PC-9 (cell line): Measurements from ENCODE around the gene NAV3. TPM values are rescaled to one million over a fixed set of nuclear protein-coding genes. Genes with fewer than 3 reads are reported as not detected.

Experiments
- BruUV-seq: library from RNA; stranded (reverse); fragments of 400-500 nt; replicated peaks from 2 replicates; lab custom pipeline; 2021; lab: Mats Ljungman, UMichigan
- CTCF ChIA-PET: fragments of 300-600 bp; sonication (Branson Sonifier 250); formaldehyde crosslinking; loops from one replicate; lab custom pipeline; 2022; ENCODE audit warnings: antibody characterized with exemption; lab: Charles Lee
- POLR2A ChIA-PET: fragments of 300-600 bp; sonication (Branson Sonifier 250); formaldehyde crosslinking; loops from one replicate; lab custom pipeline; 2022; ENCODE audit warnings: antibody characterized with exemption; ENCODE audit not compliant: unreplicated experiment; lab: Charles Lee
- DNase-seq, 2 experiments: peaks; one replicate each; pipeline versions ENCODE4 v3.0.0 to v3.0.0-alpha.2; 2015 to 2022; ENCODE audit warnings: mixed read lengths in 1 of 2
- H2AFZ ChIP-seq: fragments of 200-600 bp; sonication (generic); 2 replicates; pipeline ENCODE4 v1.8.1; 2017; ENCODE audit warnings: antibody characterized with exemption
- H3F3A ChIP-seq: fragments of 200-600 bp; sonication (generic); 2 replicates; pipeline ENCODE4 v1.8.1; 2017; ENCODE audit warnings: antibody characterized with exemption, mild to moderate bottlenecking, low read depth; ENCODE audit not compliant: insufficient read depth
- H3K27ac ChIP-seq: fragments of 200-600 bp; sonication (generic); 2 replicates; pipeline ENCODE4 v1.6.1; 2016; ENCODE audit warnings: mixed run types
- H3K27me3 ChIP-seq: fragments of 200-600 bp; sonication (generic); 2 replicates; pipeline ENCODE4 v1.6.1; 2016; ENCODE audit warnings: low read depth, mixed run types; ENCODE audit not compliant: insufficient read depth
- H3K36me3 ChIP-seq: fragments of 200-600 bp; sonication (generic); 2 replicates; pipeline ENCODE4 v1.6.1; 2016; ENCODE audit warnings: low read depth, mixed run types
- H3K4me1 ChIP-seq: fragments of 200-600 bp; sonication (generic); replicated peaks from 2 replicates; pipeline ENCODE4 v1.6.1; 2016; ENCODE audit warnings: mixed run types; ENCODE audit not compliant: insufficient read depth
- H3K4me2 ChIP-seq: fragments of 200-600 bp; sonication (generic); 2 replicates; pipeline ENCODE4 v1.6.1; 2017; ENCODE audit warnings: mixed run types
- H3K4me3 ChIP-seq: fragments of 200-600 bp; sonication (generic); 2 replicates; pipeline ENCODE4 v1.6.1; 2016; ENCODE audit warnings: mixed run types
- H3K79me2 ChIP-seq: fragments of 200-600 bp; sonication (generic); 2 replicates; pipeline ENCODE4 v1.6.1; 2017; ENCODE audit warnings: low read depth, mixed run types
- H3K9me2 ChIP-seq: fragments of 200-600 bp; sonication (generic); 2 replicates; pipeline ENCODE4 v1.8.1; 2017; ENCODE audit warnings: mild to moderate bottlenecking; ENCODE audit not compliant: insufficient read depth
- H3K9me3 ChIP-seq: fragments of 200-600 bp; sonication (generic); 2 replicates; pipeline ENCODE4 v1.8.1; 2016; ENCODE audit warnings: low read depth; ENCODE audit not compliant: insufficient read depth
- H4K20me1 ChIP-seq: fragments of 200-600 bp; sonication (generic); 2 replicates; pipeline ENCODE4 v1.8.1; 2017; ENCODE audit not compliant: insufficient read depth
- EZH2 ChIP-seq: fragments of 200-600 bp; sonication (generic); IDR thresholded peaks from 2 replicates; pipeline ENCODE4 v1.8.0; 2017; ENCODE audit warnings: antibody characterized with exemption, low read depth
- intact Hi-C: fragments of 100-400 bp; cut with micrococcal nuclease; formaldehyde crosslinking; loops from one replicate; pipeline ENCODE4 v1.10.0; 2022; ENCODE audit not compliant: unreplicated experiment
- total RNA-seq: library from RNA; stranded (reverse); gene quantifications from 2 replicates; pipeline ENCODE4 v1.2.3, GENCODE V29; 2021
- TF ChIP-seq, protein P1 (sequence below): fragments of 200-600 bp; sonication (generic); conservative IDR thresholded peaks from 2 replicates; pipeline ENCODE4 v1.6.1; 2017; ENCODE audit warnings: mixed run types, antibody characterized with exemption, mild to moderate bottlenecking, moderate library complexity

The NAV3 gene
- total RNA-seq, 1 experiment from 2014 or later: 13.6 TPM

- H3K4me3 ChIP-seq: no peak overlapping the region
- BruUV-seq: no TSS peak
- H3K4me1 ChIP-seq: no peaks in the 10 kb centered on the region
- no peaks in the 10 kb centered on the region for H3F3A ChIP-seq
- intact Hi-C loops: loop anchor here (1.0 to 5.0 kb wide), 2 partner anchors 201 to 858 kb away; partner anchors contain the start of gene E2F7
- POLR2A ChIA-PET: no interaction called here
- H3K36me3 ChIP-seq: no peaks in the 10 kb centered on the region
- peak; percentile 62 to 64 for DNase-seq
- H3K9me2 ChIP-seq: no peaks in the 10 kb centered on the region; the same call in 1 of the 2 replicates
- TF ChIP-seq, protein P1, sequence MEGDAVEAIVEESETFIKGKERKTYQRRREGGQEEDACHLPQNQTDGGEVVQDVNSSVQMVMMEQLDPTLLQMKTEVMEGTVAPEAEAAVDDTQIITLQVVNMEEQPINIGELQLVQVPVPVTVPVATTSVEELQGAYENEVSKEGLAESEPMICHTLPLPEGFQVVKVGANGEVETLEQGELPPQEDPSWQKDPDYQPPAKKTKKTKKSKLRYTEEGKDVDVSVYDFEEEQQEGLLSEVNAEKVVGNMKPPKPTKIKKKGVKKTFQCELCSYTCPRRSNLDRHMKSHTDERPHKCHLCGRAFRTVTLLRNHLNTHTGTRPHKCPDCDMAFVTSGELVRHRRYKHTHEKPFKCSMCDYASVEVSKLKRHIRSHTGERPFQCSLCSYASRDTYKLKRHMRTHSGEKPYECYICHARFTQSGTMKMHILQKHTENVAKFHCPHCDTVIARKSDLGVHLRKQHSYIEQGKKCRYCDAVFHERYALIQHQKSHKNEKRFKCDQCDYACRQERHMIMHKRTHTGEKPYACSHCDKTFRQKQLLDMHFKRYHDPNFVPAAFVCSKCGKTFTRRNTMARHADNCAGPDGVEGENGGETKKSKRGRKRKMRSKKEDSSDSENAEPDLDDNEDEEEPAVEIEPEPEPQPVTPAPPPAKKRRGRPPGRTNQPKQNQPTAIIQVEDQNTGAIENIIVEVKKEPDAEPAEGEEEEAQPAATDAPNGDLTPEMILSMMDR: peak; percentile 98
- no peak for TF ChIP-seq EZH2
- H3K27me3 ChIP-seq: no peaks in the 10 kb centered on the region
- no peak overlapping the region for H3K27ac ChIP-seq
- no peaks in the 10 kb centered on the region for H3K79me2 ChIP-seq
- CTCF ChIA-PET: interaction anchor here (0.6 to 2.0 kb wide), 7 partner anchors 14 to 1313 kb away, joined by 4 to 26 read pairs (median 12); no protein-coding TSS in a partner anchor
- no peaks in the 10 kb centered on the region for H3K9me3 ChIP-seq
- H2AFZ ChIP-seq: no peak overlapping the region
- no peaks in the 10 kb centered on the region for H4K20me1 ChIP-seq
- peak overlapping the region; percentile 47 for H3K4me2 ChIP-seq
Measured at GRCh38 chr12:77925536-77926108, 94.9 kb downstream of the NAV3 start.

DNA sequence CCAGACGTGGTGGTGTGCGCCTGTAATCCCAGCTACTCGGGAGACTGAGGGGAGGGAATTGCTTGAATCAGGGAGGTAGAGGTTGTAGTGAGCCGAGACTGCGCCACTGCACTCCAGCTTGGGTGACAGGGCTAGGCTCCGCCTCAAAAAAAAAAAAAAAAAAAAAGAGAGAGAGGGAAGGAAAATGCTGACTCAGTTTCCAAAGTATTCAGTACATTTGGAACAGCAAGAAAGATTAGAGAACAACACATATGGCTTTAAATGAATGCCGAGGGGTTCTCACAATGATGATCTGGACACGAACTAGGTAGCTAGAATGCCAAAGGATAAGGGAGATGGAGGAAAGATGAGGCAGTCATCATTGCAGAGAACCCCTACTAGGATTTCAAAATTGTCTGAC lies 97.4 kb downstream of the NAV3 start:
- TF ChIP-seq, protein P1: no peak
- TF ChIP-seq EZH2: no peak
- CTCF ChIA-PET: no interaction called here
- Histone ChIP-seq H3K79me2 (no peaks in the 10 kb centered on the region), H3K9me2 (no peaks in the 10 kb centered on the region; the same call in none of the 2 replicates), H2AFZ (no peak overlapping the region), H3K27me3 (no peaks in the 10 kb centered on the region), H3K4me2 (no peak overlapping the region), H4K20me1 (no peaks in the 10 kb centered on the region), H3K4me3 (no peak overlapping the region), H3K36me3 (no peaks in the 10 kb centered on the region), H3F3A (no peaks in the 10 kb centered on the region), H3K4me1 (no peaks in the 10 kb centered on the region), H3K9me3 (no peaks in the 10 kb centered on the region), H3K27ac (no peak overlapping the region)
- POLR2A ChIA-PET: no interaction called here
- no peak for DNase-seq
- intact Hi-C loops: loop anchor here (5.0 kb wide), 1 partner anchor 861 kb away; the partner anchor contains the start of gene E2F7
- no TSS peak for BruUV-seq

DNA sequence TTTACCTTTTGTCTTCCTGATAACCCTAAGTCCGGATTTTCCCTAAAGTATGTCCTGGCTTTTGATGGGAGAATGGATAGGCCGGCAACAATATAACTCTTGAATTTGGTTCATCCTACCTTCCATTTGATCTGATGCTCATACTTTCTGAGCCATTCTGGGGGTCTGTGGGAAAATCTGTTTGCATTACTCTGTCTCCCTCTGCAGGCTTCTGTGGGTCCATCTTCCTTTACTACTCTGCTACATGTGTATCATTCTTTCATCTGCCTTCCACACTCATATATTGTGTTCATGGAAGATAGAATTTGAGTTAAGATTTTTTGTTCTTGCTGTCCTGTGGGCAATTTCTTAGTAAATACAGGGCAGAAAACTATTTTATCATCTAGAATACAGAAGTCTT lies 101.5 kb downstream of the NAV3 start:
- TF ChIP-seq, protein P1: no peak
- no peak for TF ChIP-seq EZH2
- H3K4me1 ChIP-seq: no peaks in the 10 kb centered on the region
- H4K20me1 ChIP-seq: no peaks in the 10 kb centered on the region
- no peaks in the 10 kb centered on the region; the same call in 1 of the 2 replicates for H3K9me2 ChIP-seq
- CTCF ChIA-PET: interaction anchor here (0.6 kb wide), 1 partner anchor 913 kb away, joined by 12 read pairs; no protein-coding TSS in a partner anchor
- intact Hi-C loops: no loop called here
- H3F3A ChIP-seq: no peaks in the 10 kb centered on the region
- no peaks in the 10 kb centered on the region for H3K79me2 ChIP-seq
- H3K27me3 ChIP-seq: no peaks in the 10 kb centered on the region
- no peak overlapping the region for H2AFZ ChIP-seq
- no peak for DNase-seq
- no peaks in the 10 kb centered on the region for H3K9me3 ChIP-seq
- POLR2A ChIA-PET: no interaction called here
- no peak overlapping the region for H3K4me2 ChIP-seq
- H3K4me3 ChIP-seq: no peak overlapping the region
- no TSS peak for BruUV-seq
- H3K36me3 ChIP-seq: no peaks in the 10 kb centered on the region
- no peak overlapping the region for H3K27ac ChIP-seq
